PC-3 (cell line): ENCODE measurements around the gene SESN1. TPM values are rescaled to one million over a fixed set of nuclear protein-coding genes. Genes with fewer than 3 reads are reported as not detected.

ENCODE experiments used
- ATAC-seq: fragments of 200-7000 bp; cut with Tn5 transposase; 2 replicates; pipeline ENCODE4 v1.9.1; 2020; ENCODE audit warnings: mild to moderate bottlenecking, moderate library complexity
- BruUV-seq: library from RNA; stranded (reverse); fragments of 400-500 nt; replicated peaks from 2 replicates; lab custom pipeline; 2021; lab: Mats Ljungman, UMichigan
- CTCF ChIA-PET: fragments of 300-600 bp; sonication (Branson Sonifier 250); formaldehyde crosslinking; loops from one replicate; lab custom pipeline; 2022; ENCODE audit warnings: antibody characterized with exemption; lab: Charles Lee
- POLR2A ChIA-PET: fragments of 300-600 bp; sonication (Branson Sonifier 250); formaldehyde crosslinking; loops from one replicate; lab custom pipeline; 2022; ENCODE audit warnings: antibody characterized with exemption; ENCODE audit not compliant: unreplicated experiment; lab: Charles Lee
- DNase-seq: peaks from one replicate; pipeline ENCODE4 v3.0.0-alpha.2; 2015
- H2AFZ ChIP-seq: fragments of 300-600 bp; sonication (generic); 2 replicates; pipeline ENCODE4 v1.6.0; 2016; ENCODE audit warnings: antibody characterized with exemption, low read length
- H3F3A ChIP-seq: fragments of 300-600 bp; sonication (generic); one replicate; pipeline ENCODE4 v1.6.0; 2017; ENCODE audit warnings: antibody characterized with exemption, low read length, control low read depth, mild to moderate bottlenecking; ENCODE audit not compliant: unreplicated experiment
- H3K27ac ChIP-seq: fragments of 300-600 bp; sonication (generic); 2 replicates; pipeline ENCODE4 v1.5.1; 2016; ENCODE audit warnings: mild to moderate bottlenecking, low read length
- H3K27me3 ChIP-seq: fragments of 300-600 bp; sonication (generic); 2 replicates; pipeline ENCODE4 v1.6.1; 2016; ENCODE audit warnings: low read length, mixed read lengths
- H3K36me3 ChIP-seq: fragments of 300-600 bp; sonication (generic); 2 replicates; pipeline ENCODE4 v1.6.1; 2016; ENCODE audit warnings: low read depth, mixed run types, low read length, mixed read lengths
- H3K4me1 ChIP-seq: fragments of 300-600 bp; sonication (generic); 2 replicates; pipeline ENCODE4 v1.5.1; 2016; ENCODE audit warnings: low read length; ENCODE audit not compliant: insufficient read depth
- H3K4me2 ChIP-seq: fragments of 300-600 bp; sonication (generic); 2 replicates; pipeline ENCODE4 v1.6.0; 2016; ENCODE audit warnings: low read length
- H3K4me3 ChIP-seq: fragments of 300-600 bp; sonication (generic); 2 replicates; pipeline ENCODE4 v1.5.1; 2016; ENCODE audit warnings: mild to moderate bottlenecking, low read length, mixed read lengths
- H3K79me2 ChIP-seq: fragments of 300-600 bp; sonication (generic); 2 replicates; pipeline ENCODE4 v1.6.1; 2017; ENCODE audit warnings: low read length, mixed read lengths
- H3K9ac ChIP-seq: fragments of 300-600 bp; sonication (generic); 2 replicates; pipeline ENCODE4 v1.6.0; 2016; ENCODE audit warnings: mild to moderate bottlenecking, low read length
- H3K9me2 ChIP-seq: fragments of 300-600 bp; sonication (generic); replicated peaks from 2 replicates; pipeline ENCODE4 v1.6.1; 2016; ENCODE audit warnings: mixed run types, low read length, mixed read lengths
- H3K9me3 ChIP-seq: fragments of 300-600 bp; sonication (generic); 2 replicates; pipeline ENCODE4 v1.6.1; 2016; ENCODE audit warnings: low read length, mixed read lengths
- H4K20me1 ChIP-seq: fragments of 300-600 bp; sonication (generic); 2 replicates; pipeline ENCODE4 v1.6.1; 2016; ENCODE audit warnings: low read length, mixed read lengths
- EZH2 ChIP-seq: fragments of 300-600 bp; sonication (generic); IDR thresholded peaks from one replicate; pipeline ENCODE4 v1.6.1; 2017; ENCODE audit warnings: antibody characterized with exemption, mild to moderate bottlenecking, low read length; ENCODE audit not compliant: unreplicated experiment
- EZH2phosphoT487 ChIP-seq: fragments of 300-600 bp; sonication (generic); IDR thresholded peaks from 2 replicates; pipeline ENCODE4 v1.6.1; 2018; ENCODE audit warnings: mild to moderate bottlenecking, antibody characterized with exemption, low read length, borderline replicate concordance
- intact Hi-C: fragments of 100-400 bp; cut with micrococcal nuclease; formaldehyde crosslinking; loops from 2 replicates; pipeline ENCODE4 v1.9.0; 2023
- total RNA-seq: library from RNA; depleted of rRNA; stranded (reverse); fragments of >200 nt; gene quantifications from 2 replicates; pipeline ENCODE4 v1.2.3, GENCODE V29; 2014
- TF ChIP-seq, protein P1 (sequence below): fragments of 300-600 bp; sonication (generic); conservative IDR thresholded peaks from 2 replicates; pipeline ENCODE4 v1.5.1; 2017; ENCODE audit warnings: antibody characterized with exemption, low read depth, mild to moderate bottlenecking, low read length

The SESN1 gene
- total RNA-seq, 1 experiment from 2014 or later, result 3.4 TPM

DNA sequence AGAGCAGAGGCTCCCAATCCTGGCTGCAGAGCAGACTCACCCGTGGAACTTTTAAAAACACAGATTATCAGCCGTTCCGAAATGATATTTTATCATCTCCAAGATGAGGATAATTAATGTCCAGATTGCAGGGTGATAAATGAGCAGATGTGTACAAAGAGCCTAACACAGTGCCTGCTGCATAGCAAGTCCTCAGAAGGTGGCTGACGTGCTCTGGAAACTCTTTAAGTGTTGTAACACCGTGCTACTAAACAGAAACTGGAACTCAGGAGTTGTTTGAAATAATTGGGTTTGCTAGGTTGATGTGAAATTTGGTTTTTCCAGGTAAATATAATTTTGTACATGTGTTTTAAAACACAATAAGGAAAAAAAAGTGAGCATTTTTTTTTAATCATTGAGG lies 128.4 kb downstream of the SESN1 start:
- CTCF ChIA-PET, result no interaction called here

DNA sequence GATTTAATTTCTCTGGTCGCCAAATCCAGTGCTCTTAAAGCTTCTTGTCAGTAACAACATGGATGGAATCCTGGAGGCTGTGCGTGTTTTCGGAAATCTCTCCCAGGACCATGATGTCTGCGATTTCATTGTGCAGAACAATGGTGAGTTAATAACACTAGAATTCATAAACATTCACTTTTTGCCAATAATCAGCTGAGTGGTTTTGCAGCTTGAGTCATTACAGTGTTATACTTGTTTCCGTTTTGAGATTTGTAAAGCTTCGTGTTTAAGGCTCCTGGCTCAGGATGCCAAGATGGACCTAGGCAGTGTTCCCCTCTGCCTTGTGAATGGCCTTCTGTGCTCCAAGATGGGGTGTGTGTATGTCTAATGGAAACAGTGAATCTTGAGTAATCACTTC lies 132.7 kb downstream of the SESN1 start:
- intact Hi-C loops, result no loop called here
- no TSS peak for BruUV-seq

More for the DNA sequence above, 128.4 kb downstream of the SESN1 start:
- no peak for DNase-seq
- no peaks in the 10 kb centered on the region for H3K9me2 ChIP-seq
- BruUV-seq, result no TSS peak
- no peak for TF ChIP-seq EZH2
- TF ChIP-seq EZH2phosphoT487, result no peak
- TF ChIP-seq, protein P1, sequence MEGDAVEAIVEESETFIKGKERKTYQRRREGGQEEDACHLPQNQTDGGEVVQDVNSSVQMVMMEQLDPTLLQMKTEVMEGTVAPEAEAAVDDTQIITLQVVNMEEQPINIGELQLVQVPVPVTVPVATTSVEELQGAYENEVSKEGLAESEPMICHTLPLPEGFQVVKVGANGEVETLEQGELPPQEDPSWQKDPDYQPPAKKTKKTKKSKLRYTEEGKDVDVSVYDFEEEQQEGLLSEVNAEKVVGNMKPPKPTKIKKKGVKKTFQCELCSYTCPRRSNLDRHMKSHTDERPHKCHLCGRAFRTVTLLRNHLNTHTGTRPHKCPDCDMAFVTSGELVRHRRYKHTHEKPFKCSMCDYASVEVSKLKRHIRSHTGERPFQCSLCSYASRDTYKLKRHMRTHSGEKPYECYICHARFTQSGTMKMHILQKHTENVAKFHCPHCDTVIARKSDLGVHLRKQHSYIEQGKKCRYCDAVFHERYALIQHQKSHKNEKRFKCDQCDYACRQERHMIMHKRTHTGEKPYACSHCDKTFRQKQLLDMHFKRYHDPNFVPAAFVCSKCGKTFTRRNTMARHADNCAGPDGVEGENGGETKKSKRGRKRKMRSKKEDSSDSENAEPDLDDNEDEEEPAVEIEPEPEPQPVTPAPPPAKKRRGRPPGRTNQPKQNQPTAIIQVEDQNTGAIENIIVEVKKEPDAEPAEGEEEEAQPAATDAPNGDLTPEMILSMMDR, result no peak
- H2AFZ ChIP-seq, result no peak overlapping the region
- H3K4me3 ChIP-seq, result no peak overlapping the region
- H4K20me1 ChIP-seq, result no peaks in the 10 kb centered on the region
- no peak overlapping the region for H3K4me2 ChIP-seq
- H3K79me2 ChIP-seq, result no peaks in the 10 kb centered on the region
- H3K4me1 ChIP-seq, result peaks cover 11% of the 10 kb centered on the region
- H3K27ac ChIP-seq, result no peak overlapping the region
- no peaks in the 10 kb centered on the region for H3K9me3 ChIP-seq
- intact Hi-C loops, result no loop called here
- ATAC-seq, result no peak
- POLR2A ChIA-PET, result interaction anchor here (0.5 kb wide), 1 partner anchor 20 kb away, joined by 3 read pairs; no protein-coding TSS in a partner anchor
- H3K36me3 ChIP-seq, result no peaks in the 10 kb centered on the region
- H3K27me3 ChIP-seq, result no peaks in the 10 kb centered on the region
- H3K9ac ChIP-seq, result no peak overlapping the region
- no peaks in the 10 kb centered on the region for H3F3A ChIP-seq

DNA sequence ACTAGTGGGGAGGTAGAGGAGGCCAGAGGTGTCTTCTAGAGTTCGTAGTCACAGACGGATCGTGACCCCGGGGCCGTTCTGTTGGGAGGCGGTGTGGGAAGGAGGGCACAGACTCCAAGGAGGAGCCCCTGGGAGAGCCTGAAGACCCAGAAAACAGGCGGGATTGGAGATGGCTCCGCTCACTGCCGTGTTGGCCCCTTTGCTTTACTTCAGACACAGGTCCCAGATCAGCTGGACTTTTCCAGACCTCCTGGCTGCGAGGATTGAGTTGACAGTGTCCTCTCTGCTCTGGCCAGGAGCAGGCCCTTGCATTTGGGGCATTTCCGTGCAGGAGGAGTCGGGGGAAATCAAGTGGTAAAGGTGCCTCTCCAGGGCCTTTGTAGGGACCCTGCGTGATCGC lies 133.6 kb downstream of the SESN1 start:
- Histone ChIP-seq H3K79me2 (no peaks in the 10 kb centered on the region), H3K27me3 (no peaks in the 10 kb centered on the region), H3K4me1 (no peaks in the 10 kb centered on the region), H3K36me3 (no peaks in the 10 kb centered on the region), H3K4me3 (no peak overlapping the region), H3F3A (no peaks in the 10 kb centered on the region), H3K9me3 (no peaks in the 10 kb centered on the region), H2AFZ (no peak overlapping the region), H3K9ac (no peak overlapping the region), H3K9me2 (no peaks in the 10 kb centered on the region), H3K4me2 (no peak overlapping the region), H4K20me1 (no peaks in the 10 kb centered on the region), H3K27ac (no peak overlapping the region)
- POLR2A ChIA-PET, result no interaction called here
- CTCF ChIA-PET, result no interaction called here
- intact Hi-C loops, result no loop called here
- no peak for ATAC-seq
- DNase-seq, result no peak
- BruUV-seq, result no TSS peak
- no peak for TF ChIP-seq EZH2phosphoT487
- TF ChIP-seq, protein P1, result no peak
- TF ChIP-seq EZH2, result no peak

More for the DNA sequence above, 132.7 kb downstream of the SESN1 start:
- H3K27ac ChIP-seq, result no peak overlapping the region
- no peak for ATAC-seq
- H3K4me2 ChIP-seq, result no peak overlapping the region
- DNase-seq, result no peak
- TF ChIP-seq EZH2 (no peak), EZH2phosphoT487 (no peak)
- TF ChIP-seq, protein P1, result no peak
- POLR2A ChIA-PET, result no interaction called here
- H3K36me3 ChIP-seq, result no peaks in the 10 kb centered on the region
- H2AFZ ChIP-seq, result no peak overlapping the region
- H3K9me2 ChIP-seq, result no peaks in the 10 kb centered on the region
- no peaks in the 10 kb centered on the region for H3F3A ChIP-seq
- H3K4me3 ChIP-seq, result no peak overlapping the region
- H3K9ac ChIP-seq, result no peak overlapping the region
- no peaks in the 10 kb centered on the region for H3K27me3 ChIP-seq
- no peaks in the 10 kb centered on the region for H3K79me2 ChIP-seq
- peaks cover 4% of the 10 kb centered on the region for H3K4me1 ChIP-seq
- H4K20me1 ChIP-seq, result no peaks in the 10 kb centered on the region
- H3K9me3 ChIP-seq, result no peaks in the 10 kb centered on the region
- CTCF ChIA-PET, result no interaction called here
